SJSA1 (cell line): Measurements from ENCODE around the gene TGM5. TPM values are rescaled to one million over a fixed set of nuclear protein-coding genes. Genes with fewer than 3 reads are reported as not detected.

Source experiments
- DNase-seq, 2 experiments: peaks; one replicate each; pipeline ENCODE4 v3.0.0-alpha.2; 2015 to 2020; ENCODE audit warnings: low spot score in 2 of 2, low read depth in 1 of 2
- H3K27ac ChIP-seq: fragments of 250-450 bp; sonication (Bioruptor Pico); 2 replicates; pipeline ENCODE4 v1.5.1; 2020; ENCODE audit warnings: mild to moderate bottlenecking, moderate library complexity
- H3K27me3 ChIP-seq: fragments of 250-450 bp; sonication (Bioruptor Pico); replicated peaks from 2 replicates; pipeline ENCODE4 v1.5.1; 2020; ENCODE audit warnings: mild to moderate bottlenecking, moderate library complexity
- H3K36me3 ChIP-seq: fragments of 250-450 bp; sonication (Bioruptor Pico); 2 replicates; pipeline ENCODE4 v1.5.1; 2020; ENCODE audit warnings: mild to moderate bottlenecking
- H3K4me1 ChIP-seq: fragments of 250-450 bp; sonication (Bioruptor Pico); replicated peaks from 2 replicates; pipeline ENCODE4 v1.6.1; 2021; ENCODE audit warnings: mild to moderate bottlenecking
- H3K4me3 ChIP-seq: fragments of 250-450 bp; sonication (Bioruptor Pico); 2 replicates; pipeline ENCODE4 v1.5.1; 2020; ENCODE audit warnings: mild to moderate bottlenecking
- H3K9me3 ChIP-seq: fragments of 250-450 bp; sonication (Bioruptor Pico); replicated peaks from 2 replicates; pipeline ENCODE4 v1.5.1; 2020; ENCODE audit warnings: mild to moderate bottlenecking
- total RNA-seq: library from RNA; depleted of rRNA; stranded (reverse); fragments of >200 nt; shearing (Covaris generic); gene quantifications from 2 replicates; pipeline ENCODE4 v1.2.3, GENCODE V29; 2014

TGM5 gene
- total RNA-seq, 1 experiment from 2014 or later = 0.24 TPM

DNA sequence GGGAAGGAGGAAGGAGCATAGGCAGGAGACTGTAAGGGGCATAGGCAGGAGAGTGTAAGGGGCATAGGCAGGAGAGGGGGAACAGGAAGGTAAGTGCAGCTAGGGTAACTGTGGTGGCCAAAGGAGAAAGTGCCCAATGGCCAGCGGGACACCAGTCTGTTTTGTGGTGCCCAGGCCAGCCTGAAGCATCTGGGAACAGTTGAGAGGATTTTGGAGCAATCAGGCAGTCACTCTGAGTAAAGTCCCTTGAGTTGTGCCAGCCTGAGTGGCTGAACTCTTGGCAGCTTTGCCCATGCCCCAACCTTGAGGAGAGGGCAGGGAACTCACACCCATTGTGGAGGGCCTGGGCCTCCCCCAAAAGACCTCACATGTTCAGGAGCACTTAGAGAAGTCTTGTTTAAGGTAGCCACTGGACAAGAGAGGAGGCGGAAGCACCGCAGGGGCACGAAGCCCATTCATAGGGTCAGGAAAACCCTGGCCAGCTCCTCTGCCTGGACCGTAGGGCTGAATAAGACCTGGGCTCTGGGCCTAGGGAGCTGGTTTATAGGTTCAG, 3.5 kb upstream of the TGM5 start:
- Histone ChIP-seq H3K36me3 (no peaks in the 10 kb centered on the region), H3K9me3 (no peaks in the 10 kb centered on the region), H3K4me1 (peaks cover 4% of the 10 kb centered on the region), H3K27ac (no peak overlapping the region), H3K4me3 (no peak overlapping the region), H3K27me3 (peaks cover 3% of the 10 kb centered on the region; the same call in 1 of the 2 replicates)
- DNase-seq = no peak

DNA sequence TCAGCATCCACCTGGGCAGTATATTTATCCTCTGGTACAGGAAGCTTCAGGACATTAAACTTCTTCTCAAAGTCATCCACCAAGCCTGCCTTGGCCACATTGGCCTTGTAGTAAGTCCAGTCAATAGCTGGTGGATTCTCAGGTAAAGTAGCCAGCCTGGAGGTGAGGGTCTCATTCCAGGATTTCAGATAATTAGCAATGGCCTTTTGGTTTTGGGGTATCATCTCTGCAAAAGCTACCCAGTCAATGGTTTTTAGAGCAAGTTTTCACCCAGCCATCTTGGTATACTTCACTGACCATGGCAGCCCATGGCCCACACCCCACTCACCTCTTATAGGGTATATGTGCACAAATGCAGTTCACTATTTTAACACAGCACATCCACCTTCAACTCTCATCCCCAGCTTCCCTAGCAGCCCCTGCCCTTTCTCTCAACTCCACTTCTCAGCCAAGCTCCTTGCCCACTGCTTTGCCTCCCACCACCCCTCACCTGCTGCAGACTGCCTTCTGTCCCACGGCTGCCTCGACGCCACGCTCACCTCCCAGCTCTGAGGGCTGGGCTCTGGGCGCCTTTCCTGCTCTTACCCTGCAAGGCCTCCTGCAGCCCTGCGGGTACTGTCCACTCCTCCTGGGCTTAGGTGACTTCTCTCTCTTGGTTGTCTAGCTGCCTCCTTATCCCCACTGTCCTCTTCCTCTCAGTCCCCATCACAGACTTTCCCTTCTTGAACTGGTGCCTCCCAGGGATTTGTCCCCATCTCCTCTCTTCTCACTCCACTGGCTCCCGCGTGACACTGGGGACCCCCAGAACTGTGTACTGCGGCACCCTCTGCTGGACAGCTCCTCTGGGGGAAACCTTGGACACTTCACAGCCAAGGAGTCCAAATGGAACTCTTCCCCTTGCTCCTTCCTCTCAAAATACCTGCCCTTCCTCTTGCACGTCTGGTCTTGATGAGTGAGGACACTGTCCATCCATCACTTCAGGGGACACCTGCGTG, 1.7 kb upstream of the TGM5 start:
- Histone ChIP-seq H3K36me3 (no peaks in the 10 kb centered on the region), H3K27ac (no peak overlapping the region), H3K27me3 (peaks cover 9% of the 10 kb centered on the region), H3K9me3 (no peaks in the 10 kb centered on the region), H3K4me3 (no peak overlapping the region), H3K4me1 (no peaks in the 10 kb centered on the region)
- DNase-seq = peak in 1 of 2 experiments; percentile 17

DNA sequence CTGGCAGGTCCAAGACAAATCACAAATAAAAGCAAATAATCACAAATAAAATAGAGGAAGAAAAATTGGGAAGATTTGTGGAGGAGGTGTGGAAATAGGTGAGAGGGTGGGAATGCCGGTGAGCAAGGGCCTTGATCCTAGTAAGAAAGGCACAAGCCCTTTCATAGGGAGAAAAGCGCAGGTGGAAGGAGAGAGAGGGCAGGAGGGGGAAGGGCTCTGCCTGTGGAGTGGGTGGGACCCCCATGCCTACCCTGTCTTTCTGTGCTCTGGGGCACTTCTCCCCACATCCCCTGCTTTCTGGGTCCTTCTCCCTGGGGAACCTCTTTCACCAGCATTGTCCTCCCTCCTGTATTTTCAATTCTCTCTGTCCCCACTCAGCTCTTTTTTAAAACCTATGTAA, 711 bp upstream of the TGM5 start:
- no peaks in the 10 kb centered on the region for H3K4me1 ChIP-seq
- no peak overlapping the region for H3K4me3 ChIP-seq
- no peaks in the 10 kb centered on the region for H3K9me3 ChIP-seq
- no peak for DNase-seq
- no peaks in the 10 kb centered on the region for H3K36me3 ChIP-seq
- peaks cover 9% of the 10 kb centered on the region for H3K27me3 ChIP-seq
- no peak overlapping the region for H3K27ac ChIP-seq

DNA sequence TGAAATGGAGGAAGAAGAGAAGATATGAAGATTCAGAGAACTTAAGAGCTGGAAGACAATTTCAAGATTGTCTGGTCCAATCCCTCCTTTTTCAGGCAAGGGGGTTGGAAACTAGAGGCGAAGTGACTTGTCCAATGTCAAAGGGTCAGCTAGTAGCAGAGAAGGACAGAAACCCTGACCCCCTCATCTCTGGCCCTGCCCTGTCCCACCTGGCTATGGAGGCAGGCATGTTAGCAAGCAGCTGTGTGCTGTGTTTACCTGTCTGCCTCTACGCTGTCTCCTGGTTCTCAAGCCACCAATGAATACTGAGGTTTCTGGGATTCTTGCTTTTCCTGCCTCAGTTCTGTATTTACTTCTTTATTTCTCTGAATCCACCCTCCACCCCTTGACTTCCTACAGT, 342 bp downstream of the TGM5 start:
- Histone ChIP-seq H3K4me3 (no peak overlapping the region), H3K36me3 (no peaks in the 10 kb centered on the region), H3K27ac (no peak overlapping the region), H3K27me3 (peaks cover 9% of the 10 kb centered on the region), H3K9me3 (no peaks in the 10 kb centered on the region), H3K4me1 (no peaks in the 10 kb centered on the region)
- no peak for DNase-seq

DNA sequence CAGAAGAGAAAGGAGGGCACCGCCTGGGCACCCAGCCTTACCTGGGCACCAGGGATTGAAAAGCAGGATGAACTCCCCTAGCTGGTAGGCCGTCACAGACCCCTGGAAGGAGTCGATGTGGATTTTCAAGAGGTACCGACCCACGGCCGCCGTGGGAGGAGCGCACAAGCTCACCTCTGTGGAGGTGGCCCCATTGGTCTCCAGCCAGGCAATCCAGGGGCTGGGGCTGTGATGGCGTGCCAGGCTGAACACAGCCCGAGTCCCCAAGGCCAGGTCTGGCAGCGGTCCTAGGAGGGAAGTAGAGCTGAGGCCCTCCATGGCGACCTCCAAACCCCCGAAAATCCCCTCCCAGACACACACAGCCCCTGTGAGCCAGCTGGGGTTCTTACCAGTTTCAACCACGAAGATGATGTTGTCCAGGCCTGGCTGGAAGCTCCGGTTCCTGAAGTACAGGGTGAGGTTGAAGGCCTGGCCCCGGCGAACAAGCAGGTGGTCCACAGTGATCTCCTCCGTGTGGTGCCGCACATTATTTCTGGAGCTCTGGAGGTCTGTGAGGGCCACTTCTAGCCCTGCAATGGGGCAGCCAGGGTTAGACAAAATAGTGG, 6.6 kb downstream of the TGM5 start:
- no peaks in the 10 kb centered on the region for H3K9me3 ChIP-seq
- no peak overlapping the region for H3K27ac ChIP-seq
- no peaks in the 10 kb centered on the region for H3K4me1 ChIP-seq
- no peak overlapping the region for H3K4me3 ChIP-seq
- peaks cover 6% of the 10 kb centered on the region; the same call in 1 of the 2 replicates for H3K27me3 ChIP-seq
- DNase-seq = no peak
- H3K36me3 ChIP-seq = no peaks in the 10 kb centered on the region

DNA sequence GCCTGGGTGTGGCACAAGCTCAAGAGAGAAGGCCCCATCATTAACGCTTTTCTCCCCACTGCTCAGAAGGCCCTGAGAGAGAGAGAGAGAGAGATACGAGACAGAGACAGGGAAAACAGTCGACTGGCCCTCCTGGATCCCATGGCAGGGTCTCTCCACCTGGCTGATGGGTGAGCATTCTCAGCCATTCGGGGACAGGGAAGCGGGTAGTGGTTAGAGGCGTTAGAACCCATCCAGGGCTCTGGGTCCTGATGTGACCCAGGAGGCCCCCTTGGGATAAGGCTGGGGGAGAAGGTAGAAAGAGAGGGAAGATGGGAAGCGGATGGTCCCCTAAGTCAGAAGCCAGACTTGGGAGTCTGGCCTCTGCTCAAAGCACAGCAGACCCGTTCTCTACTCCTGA, 7.9 kb downstream of the TGM5 start:
- Histone ChIP-seq H3K4me1 (peaks cover 4% of the 10 kb centered on the region; the same call in 1 of the 2 replicates), H3K9me3 (no peaks in the 10 kb centered on the region), H3K27ac (no peak overlapping the region), H3K27me3 (no peaks in the 10 kb centered on the region), H3K4me3 (no peak overlapping the region), H3K36me3 (no peaks in the 10 kb centered on the region)
- no peak for DNase-seq

DNA sequence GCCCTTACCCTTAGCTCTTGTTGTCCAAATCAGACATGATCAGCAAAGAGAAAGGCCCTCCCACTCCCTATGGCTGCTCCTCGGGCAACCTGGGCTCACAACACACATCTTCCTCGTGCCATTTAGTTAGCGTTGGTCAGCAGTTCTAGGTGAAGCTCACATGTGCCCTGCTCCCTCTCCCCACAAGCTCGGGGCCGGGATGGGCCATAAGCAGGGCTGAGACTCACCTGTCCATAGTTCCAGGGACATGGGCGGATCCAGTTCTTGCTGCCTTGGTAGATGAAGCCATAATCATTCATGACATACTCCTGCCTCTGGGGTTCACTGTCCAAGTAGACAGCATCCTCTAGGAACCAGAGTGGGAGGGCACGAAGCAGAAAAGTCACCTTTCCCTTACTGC, 10.4 kb downstream of the TGM5 start:
- Histone ChIP-seq H3K4me3 (no peak overlapping the region), H3K27ac (no peak overlapping the region), H3K27me3 (no peaks in the 10 kb centered on the region), H3K36me3 (no peaks in the 10 kb centered on the region), H3K4me1 (peaks cover 5% of the 10 kb centered on the region; the same call in 1 of the 2 replicates), H3K9me3 (no peaks in the 10 kb centered on the region)
- DNase-seq = no peak

DNA sequence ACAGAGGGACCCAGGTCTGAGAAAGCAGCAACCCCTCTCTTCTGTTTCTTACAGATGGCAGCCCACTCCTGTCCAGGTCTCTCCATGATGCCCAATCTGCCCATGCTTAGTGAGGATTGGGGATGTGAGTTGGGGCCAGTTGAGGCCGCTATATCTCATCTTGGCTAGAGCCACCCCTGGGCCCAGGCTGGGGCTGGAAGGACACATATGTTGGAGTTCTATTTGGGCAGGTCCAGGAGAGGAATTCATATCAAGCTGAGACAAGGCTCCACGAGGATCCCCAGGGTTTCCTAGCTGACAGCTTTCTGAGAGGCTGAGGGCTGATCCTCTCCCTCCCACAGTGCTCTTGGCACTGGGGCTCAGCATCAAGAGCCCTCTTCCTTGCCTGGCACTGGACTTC, 11.4 kb downstream of the TGM5 start:
- Histone ChIP-seq H3K27ac (no peak overlapping the region), H3K36me3 (no peaks in the 10 kb centered on the region), H3K9me3 (no peaks in the 10 kb centered on the region), H3K4me1 (peaks cover 5% of the 10 kb centered on the region; the same call in 1 of the 2 replicates), H3K4me3 (no peak overlapping the region), H3K27me3 (no peaks in the 10 kb centered on the region)
- DNase-seq = no peak

DNA sequence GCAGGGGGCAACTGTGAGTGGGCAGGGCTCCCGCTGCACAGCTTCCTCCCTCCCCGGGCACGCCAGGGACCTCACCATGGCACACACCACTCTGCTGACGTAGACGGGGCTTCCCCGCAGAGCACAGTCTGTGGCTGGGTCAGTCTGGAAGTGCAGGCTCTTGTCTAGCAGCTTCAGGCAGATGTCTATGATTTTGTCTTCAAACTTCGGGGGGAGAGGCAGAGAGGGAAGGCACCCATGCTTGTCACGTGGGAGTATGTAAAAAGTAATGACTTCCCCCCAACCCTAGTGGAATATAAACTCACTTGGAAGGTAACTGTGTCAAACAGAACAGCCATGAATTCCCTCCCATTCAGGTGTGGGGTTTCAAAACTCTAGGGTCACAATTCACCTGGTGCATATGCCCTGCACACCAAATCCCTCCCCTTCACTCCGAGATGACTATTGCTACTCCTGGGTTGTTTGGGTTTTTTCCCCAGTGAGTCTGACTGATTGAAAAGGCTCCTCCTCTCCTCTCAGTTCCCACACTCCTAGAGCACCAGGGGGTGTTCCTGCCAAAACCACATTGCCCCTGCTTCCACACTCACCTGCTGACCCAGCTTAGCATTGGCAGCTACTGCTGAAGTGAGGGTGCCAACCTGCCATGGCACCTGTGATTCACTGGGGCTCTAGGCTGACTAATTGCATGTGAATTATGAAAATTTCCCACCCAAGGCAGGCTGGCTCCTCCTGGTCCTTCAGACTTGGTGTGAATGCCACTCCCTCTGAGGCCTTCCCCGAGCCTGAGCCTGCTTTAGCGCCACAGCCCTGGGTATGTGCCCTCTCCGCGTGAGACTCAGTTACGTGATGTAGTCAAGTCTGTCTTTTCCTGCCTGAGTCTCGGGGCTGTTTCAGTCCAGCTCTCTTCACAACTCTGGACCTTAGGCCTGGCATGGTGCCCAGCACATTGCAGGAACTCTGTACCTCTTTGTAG, 13.0 kb downstream of the TGM5 start:
- no peaks in the 10 kb centered on the region for H3K9me3 ChIP-seq
- H3K36me3 ChIP-seq = no peaks in the 10 kb centered on the region
- H3K4me3 ChIP-seq = no peak overlapping the region
- H3K27ac ChIP-seq = no peak overlapping the region
- DNase-seq = no peak
- peaks cover 21% of the 10 kb centered on the region for H3K4me1 ChIP-seq
- no peaks in the 10 kb centered on the region for H3K27me3 ChIP-seq

DNA sequence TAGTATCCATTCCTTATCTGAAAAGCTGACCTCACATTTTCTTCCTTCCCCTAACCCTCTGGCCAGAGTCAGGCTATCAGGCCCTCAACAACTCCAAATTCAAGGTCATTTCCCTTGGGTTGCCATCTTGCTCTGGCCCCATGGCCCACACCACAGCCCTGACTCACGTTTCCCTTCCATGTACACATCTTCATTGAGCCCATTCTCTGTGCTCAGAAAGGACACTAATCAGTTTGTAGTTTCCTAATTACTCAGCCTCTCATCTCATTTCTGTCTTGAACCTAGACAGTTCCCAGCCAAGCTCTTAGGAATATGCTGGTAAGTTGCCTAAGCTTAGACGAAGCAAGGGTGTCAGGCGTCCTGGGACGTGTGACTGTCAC, 14.9 kb downstream of the TGM5 start:
- H3K4me3 ChIP-seq = no peak overlapping the region
- H3K36me3 ChIP-seq = no peaks in the 10 kb centered on the region
- H3K4me1 ChIP-seq = peaks cover 22% of the 10 kb centered on the region
- H3K27ac ChIP-seq = no peak overlapping the region
- no peaks in the 10 kb centered on the region for H3K9me3 ChIP-seq
- no peak for DNase-seq
- no peaks in the 10 kb centered on the region for H3K27me3 ChIP-seq

DNA sequence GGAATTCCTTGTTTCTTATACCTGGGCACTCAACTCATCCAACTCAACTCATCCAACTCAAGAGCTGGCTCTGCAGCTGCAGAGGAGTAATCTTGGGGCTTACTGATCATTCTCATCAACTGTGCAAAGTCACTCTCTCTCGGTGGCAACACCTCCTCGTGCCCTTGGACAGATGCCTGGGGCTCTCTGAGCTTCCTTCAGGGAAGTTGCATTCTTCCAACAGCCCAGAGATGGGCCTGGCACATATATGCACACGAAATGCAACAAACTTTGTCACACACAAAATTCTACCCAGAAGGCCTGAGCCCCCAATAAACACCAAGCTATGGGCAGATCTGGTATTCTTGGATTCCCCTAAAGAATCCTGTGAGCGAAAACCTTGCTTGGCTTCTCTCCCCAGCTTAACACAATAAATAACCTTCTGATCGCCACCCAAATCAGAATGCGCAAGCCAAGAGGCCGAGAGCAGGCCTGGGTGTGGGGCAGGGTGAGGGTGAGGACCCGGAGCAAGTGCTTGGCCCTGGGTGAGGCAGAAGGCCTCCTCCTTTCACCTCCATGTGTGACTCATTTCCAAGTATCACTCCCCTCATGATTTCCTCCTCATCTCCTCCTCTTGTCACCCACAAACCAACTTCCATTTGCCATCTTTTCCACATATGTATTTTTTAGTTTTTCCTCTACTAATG, 15.4 kb downstream of the TGM5 start:
- Histone ChIP-seq H3K9me3 (no peaks in the 10 kb centered on the region), H3K36me3 (no peaks in the 10 kb centered on the region), H3K4me1 (peaks cover 22% of the 10 kb centered on the region), H3K27me3 (no peaks in the 10 kb centered on the region), H3K4me3 (no peak overlapping the region), H3K27ac (no peak overlapping the region)
- no peak for DNase-seq

DNA sequence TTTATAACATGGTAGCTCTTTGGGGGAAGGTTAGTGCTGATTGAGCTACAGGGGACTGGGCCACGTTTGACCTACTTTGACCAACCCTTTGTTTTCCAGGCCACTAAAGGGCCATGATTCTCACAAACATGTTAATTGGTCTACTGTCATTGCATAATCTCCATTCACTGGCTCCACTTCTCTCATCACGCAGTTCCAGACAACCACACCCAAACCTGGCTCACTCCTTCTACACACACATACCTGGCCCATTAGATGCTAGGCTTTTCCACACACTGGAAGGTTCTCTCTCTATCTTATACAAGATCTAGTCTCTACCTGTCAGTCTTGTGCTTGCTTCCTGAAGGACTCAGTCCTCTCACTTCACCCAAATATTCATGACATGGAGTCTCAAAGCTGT, 15.9 kb downstream of the TGM5 start:
- Histone ChIP-seq H3K27me3 (no peaks in the 10 kb centered on the region), H3K4me1 (peaks cover 22% of the 10 kb centered on the region), H3K27ac (no peak overlapping the region), H3K9me3 (no peaks in the 10 kb centered on the region), H3K4me3 (no peak overlapping the region), H3K36me3 (no peaks in the 10 kb centered on the region)
- DNase-seq = no peak

DNA sequence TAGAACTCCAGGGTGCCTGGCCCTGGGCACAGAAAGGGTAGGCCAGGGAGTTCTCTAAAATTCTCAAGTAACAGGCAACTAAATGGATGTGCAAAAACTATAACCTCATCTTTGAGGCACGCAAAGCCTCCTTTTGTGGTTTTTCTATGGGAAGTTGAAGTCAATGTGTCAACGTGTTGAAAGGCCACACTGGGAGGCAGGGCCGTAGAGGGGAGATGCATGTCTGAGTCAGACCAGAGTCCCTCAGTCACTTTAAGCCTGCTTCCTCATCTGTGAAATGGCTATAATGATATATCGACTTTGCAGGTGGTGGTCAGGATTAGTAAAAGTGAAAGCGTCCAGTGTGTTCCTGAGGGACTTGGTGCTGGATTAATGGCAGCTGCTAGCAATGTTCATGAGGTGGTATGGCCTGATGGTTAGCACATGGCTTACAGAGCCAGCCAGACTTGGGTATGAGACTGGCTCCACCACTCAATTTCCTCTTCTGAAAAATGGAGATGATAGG, 17.0 kb downstream of the TGM5 start:
- peak; percentile 81 to 82 for DNase-seq
- H3K27ac ChIP-seq = peak overlapping the region; percentile 89
- no peaks in the 10 kb centered on the region for H3K9me3 ChIP-seq
- H3K27me3 ChIP-seq = no peaks in the 10 kb centered on the region
- H3K36me3 ChIP-seq = no peaks in the 10 kb centered on the region
- H3K4me1 ChIP-seq = peaks cover 22% of the 10 kb centered on the region
- no peak overlapping the region for H3K4me3 ChIP-seq
